ENCODE data around the gene CHN2. TPM values are rescaled to one million over a fixed set of nuclear protein-coding genes. Genes with fewer than 3 reads are reported as not detected.

CHN2 gene
- total RNA-seq, 2 experiments from 2014 or later = not detected

GRCh38 chr7:29377718-29378117 is 183.1 kb downstream of the CHN2 start:
- H3K4me1 Mint-ChIP-seq (ENCODE audit: low read depth) = no peaks in the 10 kb centered on the region
- CTCF ChIA-PET = interaction anchor here (1.2 kb wide), 1 partner anchor 455 kb away, joined by 3 read pairs; no protein-coding TSS in a partner anchor
- intact Hi-C loops (cut with micrococcal nuclease) = no loop called here
- H3K36me3 Mint-ChIP-seq (ENCODE audit: low read depth) = no peaks in the 10 kb centered on the region
- H3K9me3 Mint-ChIP-seq = no peaks in the 10 kb centered on the region
- no peak overlapping the region for H3K27ac Mint-ChIP-seq
- no peak overlapping the region for H3K4me3 Mint-ChIP-seq
- DNase-seq = no peak
- H3K27me3 Mint-ChIP-seq (ENCODE audit: low read depth) = no peaks in the 10 kb centered on the region

GRCh38 chr7:29379551-29379950 is 185.0 kb downstream of the CHN2 start:
- H3K4me3 Mint-ChIP-seq = no peak overlapping the region
- no peak for DNase-seq
- no peaks in the 10 kb centered on the region for H3K36me3 Mint-ChIP-seq (ENCODE audit: low read depth)
- no peaks in the 10 kb centered on the region for H3K27me3 Mint-ChIP-seq (ENCODE audit: low read depth)
- CTCF ChIA-PET = no interaction called here
- no peaks in the 10 kb centered on the region for H3K4me1 Mint-ChIP-seq (ENCODE audit: low read depth)
- no peaks in the 10 kb centered on the region for H3K9me3 Mint-ChIP-seq
- no peak overlapping the region for H3K27ac Mint-ChIP-seq
- intact Hi-C loops (cut with micrococcal nuclease) = no loop called here

GRCh38 chr7:29381206-29382094 is 186.9 kb downstream of the CHN2 start:
- no peak overlapping the region for H3K4me3 Mint-ChIP-seq
- H3K27ac Mint-ChIP-seq = no peak overlapping the region
- H3K36me3 Mint-ChIP-seq (ENCODE audit: low read depth) = no peaks in the 10 kb centered on the region
- no peaks in the 10 kb centered on the region for H3K9me3 Mint-ChIP-seq
- CTCF ChIA-PET = no interaction called here
- no peaks in the 10 kb centered on the region for H3K27me3 Mint-ChIP-seq (ENCODE audit: low read depth)
- no peak for DNase-seq
- no peaks in the 10 kb centered on the region for H3K4me1 Mint-ChIP-seq (ENCODE audit: low read depth)
- intact Hi-C loops (cut with micrococcal nuclease) = no loop called here

- CTCF ChIA-PET = no interaction called here
- H3K4me3 Mint-ChIP-seq = no peak overlapping the region
- DNase-seq = no peak
These were observed 189.7 kb downstream of the CHN2 start for GRCh38 chr7:29384277-29384676.

GRCh38 chr7:29385214-29385814 is 190.7 kb downstream of the CHN2 start:
- Mint-ChIP-seq H3K27ac (no peak overlapping the region), H3K4me1 (ENCODE audit: low read depth) (no peaks in the 10 kb centered on the region), H3K9me3 (no peaks in the 10 kb centered on the region), H3K36me3 (ENCODE audit: low read depth) (no peaks in the 10 kb centered on the region), H3K27me3 (ENCODE audit: low read depth) (no peaks in the 10 kb centered on the region), H3K4me3 (no peak overlapping the region)
- DNase-seq = no peak
- CTCF ChIA-PET = no interaction called here
- intact Hi-C loops (cut with micrococcal nuclease) = no loop called here

More at GRCh38 chr7:29384277-29384676, 189.7 kb downstream of the CHN2 start:
- Mint-ChIP-seq H3K27ac (no peak overlapping the region), H3K9me3 (no peaks in the 10 kb centered on the region), H3K27me3 (ENCODE audit: low read depth) (no peaks in the 10 kb centered on the region), H3K36me3 (ENCODE audit: low read depth) (no peaks in the 10 kb centered on the region), H3K4me1 (ENCODE audit: low read depth) (no peaks in the 10 kb centered on the region)
- intact Hi-C loops (cut with micrococcal nuclease) = no loop called here

GRCh38 chr7:29386196-29386765 is 191.7 kb downstream of the CHN2 start:
- Mint-ChIP-seq H3K27ac (no peak overlapping the region), H3K9me3 (no peaks in the 10 kb centered on the region), H3K4me1 (ENCODE audit: low read depth) (no peaks in the 10 kb centered on the region), H3K36me3 (ENCODE audit: low read depth) (no peaks in the 10 kb centered on the region), H3K27me3 (ENCODE audit: low read depth) (no peaks in the 10 kb centered on the region), H3K4me3 (no peak overlapping the region)
- DNase-seq = no peak
- intact Hi-C loops (cut with micrococcal nuclease) = no loop called here
- CTCF ChIA-PET = no interaction called here

GRCh38 chr7:29391262-29391661 is 196.7 kb downstream of the CHN2 start:
- no peak overlapping the region for H3K4me3 Mint-ChIP-seq
- intact Hi-C loops (cut with micrococcal nuclease) = no loop called here
- no peaks in the 10 kb centered on the region for H3K36me3 Mint-ChIP-seq (ENCODE audit: low read depth)
- no peaks in the 10 kb centered on the region for H3K9me3 Mint-ChIP-seq
- CTCF ChIA-PET = no interaction called here
- peaks cover 4% of the 10 kb centered on the region for H3K27me3 Mint-ChIP-seq (ENCODE audit: low read depth)
- DNase-seq = no peak
- H3K27ac Mint-ChIP-seq = no peak overlapping the region
- no peaks in the 10 kb centered on the region for H3K4me1 Mint-ChIP-seq (ENCODE audit: low read depth)

GRCh38 chr7:29394321-29394720 is 199.7 kb downstream of the CHN2 start:
- DNase-seq = no peak
- H3K27ac Mint-ChIP-seq = no peak overlapping the region
- no peaks in the 10 kb centered on the region for H3K4me1 Mint-ChIP-seq (ENCODE audit: low read depth)
- CTCF ChIA-PET = no interaction called here
- no peak overlapping the region for H3K4me3 Mint-ChIP-seq
- intact Hi-C loops (cut with micrococcal nuclease) = no loop called here
- no peaks in the 10 kb centered on the region for H3K36me3 Mint-ChIP-seq (ENCODE audit: low read depth)
- H3K9me3 Mint-ChIP-seq = no peaks in the 10 kb centered on the region
- peaks cover 8% of the 10 kb centered on the region for H3K27me3 Mint-ChIP-seq (ENCODE audit: low read depth)

GRCh38 chr7:29396563-29396962 is 202.0 kb downstream of the CHN2 start:
- no peak for DNase-seq
- CTCF ChIA-PET = interaction anchor here (0.9 to 1.8 kb wide), 3 partner anchors 10 to 474 kb away, joined by 3 to 6 read pairs (median 4); no protein-coding TSS in a partner anchor
- intact Hi-C loops (cut with micrococcal nuclease) = no loop called here

GRCh38 chr7:29397398-29397797 is 202.8 kb downstream of the CHN2 start:
- H3K4me1 Mint-ChIP-seq (ENCODE audit: low read depth) = no peaks in the 10 kb centered on the region
- intact Hi-C loops (cut with micrococcal nuclease) = no loop called here
- no peak overlapping the region for H3K4me3 Mint-ChIP-seq
- peaks cover 8% of the 10 kb centered on the region for H3K27me3 Mint-ChIP-seq (ENCODE audit: low read depth)
- no peak overlapping the region for H3K27ac Mint-ChIP-seq
- no peaks in the 10 kb centered on the region for H3K36me3 Mint-ChIP-seq (ENCODE audit: low read depth)
- CTCF ChIA-PET = interaction anchor here (0.7 to 1.8 kb wide), 3 partner anchors 208 to 509 kb away, joined by 4 to 6 read pairs (median 6); no protein-coding TSS in a partner anchor
- no peak for DNase-seq
- H3K9me3 Mint-ChIP-seq = no peaks in the 10 kb centered on the region

More at GRCh38 chr7:29396563-29396962, 202.0 kb downstream of the CHN2 start:
- H3K27me3 Mint-ChIP-seq (ENCODE audit: low read depth) = peaks cover 8% of the 10 kb centered on the region
- no peaks in the 10 kb centered on the region for H3K36me3 Mint-ChIP-seq (ENCODE audit: low read depth)
- H3K4me3 Mint-ChIP-seq = no peak overlapping the region
- no peaks in the 10 kb centered on the region for H3K4me1 Mint-ChIP-seq (ENCODE audit: low read depth)
- H3K27ac Mint-ChIP-seq = no peak overlapping the region
- H3K9me3 Mint-ChIP-seq = no peaks in the 10 kb centered on the region

GRCh38 chr7:29398011-29398410 is 203.4 kb downstream of the CHN2 start:
- Mint-ChIP-seq H3K4me1 (ENCODE audit: low read depth) (no peaks in the 10 kb centered on the region), H3K9me3 (no peaks in the 10 kb centered on the region), H3K27ac (no peak overlapping the region), H3K36me3 (ENCODE audit: low read depth) (no peaks in the 10 kb centered on the region), H3K4me3 (no peak overlapping the region), H3K27me3 (ENCODE audit: low read depth) (peaks cover 9% of the 10 kb centered on the region)
- CTCF ChIA-PET = interaction anchor here (0.7 to 1.8 kb wide), 2 partner anchors 476 to 509 kb away, joined by 6 read pairs; no protein-coding TSS in a partner anchor
- DNase-seq = no peak
- intact Hi-C loops (cut with micrococcal nuclease) = no loop called here

GRCh38 chr7:29400437-29400836 is 205.9 kb downstream of the CHN2 start:
- peaks cover 5% of the 10 kb centered on the region for H3K27me3 Mint-ChIP-seq (ENCODE audit: low read depth)
- no peak for DNase-seq
- H3K9me3 Mint-ChIP-seq = no peaks in the 10 kb centered on the region
- no peak overlapping the region for H3K27ac Mint-ChIP-seq
- intact Hi-C loops (cut with micrococcal nuclease) = no loop called here
- H3K36me3 Mint-ChIP-seq (ENCODE audit: low read depth) = no peaks in the 10 kb centered on the region
- no peak overlapping the region for H3K4me3 Mint-ChIP-seq
- CTCF ChIA-PET = no interaction called here
- H3K4me1 Mint-ChIP-seq (ENCODE audit: low read depth) = no peaks in the 10 kb centered on the region

All from activated naive CD4-positive, alpha-beta T cell treated with anti-CD3 and anti-CD28 coated beads for 36 hours (primary cell).